ENCODE data around the gene TJP2. TPM values are rescaled to one million over a fixed set of nuclear protein-coding genes. Genes with fewer than 3 reads are reported as not detected.
A peak's percentile ranks its signal among the peaks of the same experiment; 100 is the strongest.

Gene TJP2
- total RNA-seq, 1 experiment from 2014 or later, result 15.2 TPM

GRCh38 chr9:69199769-69200470 lies 25.8 kb downstream of the TJP2 start:
- in situ Hi-C loops (cut with HindIII; ENCODE audit: low pct_unique_long_range_greater_than_20kb, low sequenced_read_pairs), result loop anchor here (25.0 kb wide), 2 partner anchors 113 to 137 kb away; partner anchors contain the start of gene ENTREP1
- no peak for DNase-seq (ENCODE audit: low read depth, low spot score)

- in situ Hi-C loops (cut with HindIII; ENCODE audit: low pct_unique_long_range_greater_than_20kb, low sequenced_read_pairs), result no loop called here
- no peak for DNase-seq (ENCODE audit: low read depth, low spot score)
Measured at GRCh38 chr9:69202556-69202955, 28.5 kb downstream of the TJP2 start.

- DNase-seq (ENCODE audit: low read depth, low spot score), result no peak
- in situ Hi-C loops (cut with HindIII; ENCODE audit: low pct_unique_long_range_greater_than_20kb, low sequenced_read_pairs), result no loop called here
Measured at GRCh38 chr9:69204326-69204725, 30.2 kb downstream of the TJP2 start.

GRCh38 chr9:69204849-69205248 lies 30.8 kb downstream of the TJP2 start:
- in situ Hi-C loops (cut with HindIII; ENCODE audit: low pct_unique_long_range_greater_than_20kb, low sequenced_read_pairs), result no loop called here
- DNase-seq (ENCODE audit: low read depth, low spot score), result peak; percentile 24

- in situ Hi-C loops (cut with HindIII; ENCODE audit: low pct_unique_long_range_greater_than_20kb, low sequenced_read_pairs), result no loop called here
- no peak for DNase-seq (ENCODE audit: low read depth, low spot score)
Measured at GRCh38 chr9:69206047-69206446, 32.0 kb downstream of the TJP2 start.

GRCh38 chr9:69207503-69207902 lies 33.4 kb downstream of the TJP2 start:
- DNase-seq (ENCODE audit: low read depth, low spot score), result no peak
- in situ Hi-C loops (cut with HindIII; ENCODE audit: low pct_unique_long_range_greater_than_20kb, low sequenced_read_pairs), result no loop called here

- in situ Hi-C loops (cut with HindIII; ENCODE audit: low pct_unique_long_range_greater_than_20kb, low sequenced_read_pairs), result no loop called here
- DNase-seq (ENCODE audit: low read depth, low spot score), result no peak
Measured at GRCh38 chr9:69211424-69212036, 37.5 kb downstream of the TJP2 start.

GRCh38 chr9:69213647-69214046 lies 39.6 kb downstream of the TJP2 start:
- DNase-seq (ENCODE audit: low read depth, low spot score), result no peak
- in situ Hi-C loops (cut with HindIII; ENCODE audit: low pct_unique_long_range_greater_than_20kb, low sequenced_read_pairs), result no loop called here

- in situ Hi-C loops (cut with HindIII; ENCODE audit: low pct_unique_long_range_greater_than_20kb, low sequenced_read_pairs), result no loop called here
- DNase-seq (ENCODE audit: low read depth, low spot score), result no peak
Measured at GRCh38 chr9:69214939-69215338, 40.9 kb downstream of the TJP2 start.

GRCh38 chr9:69215774-69216485 lies 41.9 kb downstream of the TJP2 start:
- in situ Hi-C loops (cut with HindIII; ENCODE audit: low pct_unique_long_range_greater_than_20kb, low sequenced_read_pairs), result no loop called here
- DNase-seq (ENCODE audit: low read depth, low spot score), result peak; percentile 32

- in situ Hi-C loops (cut with HindIII; ENCODE audit: low pct_unique_long_range_greater_than_20kb, low sequenced_read_pairs), result no loop called here
Measured at GRCh38 chr9:69218166-69218565, 44.1 kb downstream of the TJP2 start.

GRCh38 chr9:69221036-69221435 lies 47.0 kb downstream of the TJP2 start:
- in situ Hi-C loops (cut with HindIII; ENCODE audit: low pct_unique_long_range_greater_than_20kb, low sequenced_read_pairs), result no loop called here
- no peak for DNase-seq (ENCODE audit: low read depth, low spot score)

More at GRCh38 chr9:69218166-69218565, 44.1 kb downstream of the TJP2 start:
- no peak for DNase-seq (ENCODE audit: low read depth, low spot score)

- DNase-seq (ENCODE audit: low read depth, low spot score), result no peak
- in situ Hi-C loops (cut with HindIII; ENCODE audit: low pct_unique_long_range_greater_than_20kb, low sequenced_read_pairs), result no loop called here
Measured at GRCh38 chr9:69222970-69223369, 48.9 kb downstream of the TJP2 start.

- in situ Hi-C loops (cut with HindIII; ENCODE audit: low pct_unique_long_range_greater_than_20kb, low sequenced_read_pairs), result no loop called here
Measured at GRCh38 chr9:69223605-69224004, 49.5 kb downstream of the TJP2 start.

GRCh38 chr9:69229367-69229766 lies 55.3 kb downstream of the TJP2 start:
- in situ Hi-C loops (cut with HindIII; ENCODE audit: low pct_unique_long_range_greater_than_20kb, low sequenced_read_pairs), result no loop called here
- DNase-seq (ENCODE audit: low read depth, low spot score), result no peak

More at GRCh38 chr9:69223605-69224004, 49.5 kb downstream of the TJP2 start:
- peak; percentile 88 for DNase-seq (ENCODE audit: low read depth, low spot score)

- in situ Hi-C loops (cut with HindIII; ENCODE audit: low pct_unique_long_range_greater_than_20kb, low sequenced_read_pairs), result no loop called here
- no peak for DNase-seq (ENCODE audit: low read depth, low spot score)
Measured at GRCh38 chr9:69232135-69232534, 58.1 kb downstream of the TJP2 start.

- in situ Hi-C loops (cut with HindIII; ENCODE audit: low pct_unique_long_range_greater_than_20kb, low sequenced_read_pairs), result no loop called here
- DNase-seq (ENCODE audit: low read depth, low spot score), result no peak
Measured at GRCh38 chr9:69234683-69235082, 60.6 kb downstream of the TJP2 start.

- in situ Hi-C loops (cut with HindIII; ENCODE audit: low pct_unique_long_range_greater_than_20kb, low sequenced_read_pairs), result no loop called here
- DNase-seq (ENCODE audit: low read depth, low spot score), result no peak
Measured at GRCh38 chr9:69236188-69236587, 62.1 kb downstream of the TJP2 start.

All from SK-MEL-5 (cell line).